ENCODE results near the gene CRLF3. TPM values are rescaled to one million over a fixed set of nuclear protein-coding genes. Genes with fewer than 3 reads are reported as not detected.

The CRLF3 gene, protein sequence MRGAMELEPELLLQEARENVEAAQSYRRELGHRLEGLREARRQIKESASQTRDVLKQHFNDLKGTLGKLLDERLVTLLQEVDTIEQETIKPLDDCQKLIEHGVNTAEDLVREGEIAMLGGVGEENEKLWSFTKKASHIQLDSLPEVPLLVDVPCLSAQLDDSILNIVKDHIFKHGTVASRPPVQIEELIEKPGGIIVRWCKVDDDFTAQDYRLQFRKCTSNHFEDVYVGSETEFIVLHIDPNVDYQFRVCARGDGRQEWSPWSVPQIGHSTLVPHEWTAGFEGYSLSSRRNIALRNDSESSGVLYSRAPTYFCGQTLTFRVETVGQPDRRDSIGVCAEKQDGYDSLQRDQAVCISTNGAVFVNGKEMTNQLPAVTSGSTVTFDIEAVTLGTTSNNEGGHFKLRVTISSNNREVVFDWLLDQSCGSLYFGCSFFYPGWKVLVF
- total RNA-seq (2021; ENCODE audit: unreplicated experiment) (28.6 TPM), Bru-seq, nascent RNA (percentile 78 among the genes with signal in this experiment), BruChase-seq, experiment 1, labeled RNA remaining after a 2-hour chase (percentile 82 among the genes with signal in this experiment), BruChase-seq, experiment 2, labeled RNA remaining after a 6-hour chase (percentile 87 among the genes with signal in this experiment)
- 21.0 TPM for polyA plus RNA-seq (2012; ENCODE audit: insufficient read length)
- long read RNA-seq, transcript CRLF3-201 (8 exons, 2,957 nt): major isoform, 84 of 127 reads
- long read RNA-seq, partial matches to known transcripts: 8 of 127 reads
- long read RNA-seq, other reads (novel, unspliced or antisense): 35 of 127 reads

DNA sequence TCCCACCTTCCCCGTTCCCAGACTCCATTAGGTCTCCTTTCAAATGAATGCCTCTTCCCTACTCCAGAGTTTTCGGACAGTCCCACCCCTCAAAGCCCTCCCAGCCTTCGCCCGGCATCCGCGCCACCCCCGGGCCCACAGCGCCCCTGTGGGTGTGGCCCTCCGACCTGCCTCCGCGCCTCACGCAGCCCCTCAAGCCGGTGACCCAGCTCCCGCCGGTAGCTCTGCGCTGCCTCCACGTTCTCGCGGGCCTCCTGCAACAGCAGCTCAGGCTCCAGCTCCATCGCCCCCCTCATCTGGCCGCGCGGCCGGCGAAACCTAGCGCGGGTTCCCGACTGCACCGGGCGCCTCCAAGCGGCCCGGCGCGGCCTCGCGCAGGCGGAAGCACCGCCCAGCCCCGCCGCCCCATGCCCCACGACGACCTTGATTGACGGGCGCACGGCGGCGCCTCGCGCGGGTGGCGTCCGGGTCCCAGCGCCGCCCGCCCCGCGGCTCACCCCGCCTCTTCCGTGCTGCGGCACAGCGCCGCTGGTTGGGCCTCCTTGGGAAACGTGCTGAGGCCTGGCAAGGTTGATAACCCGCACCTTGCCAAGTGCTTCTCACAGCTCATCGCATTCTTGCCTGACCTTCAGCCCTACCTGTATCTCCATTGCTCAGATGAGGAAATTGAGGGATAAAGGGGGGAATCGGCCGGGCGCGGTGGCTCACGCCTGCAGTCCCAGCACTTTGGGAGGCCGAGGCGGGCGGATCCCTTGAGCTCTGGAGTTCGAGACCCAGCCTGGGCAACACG is at the start of gene CRLF3:
Gene CRLF3 (minus strand): TSS at position 337 of the 790 bp plus-strand sequence. CDS start 41 bp downstream, at position 296.
- Histone ChIP-seq H3K4me3 (ENCODE audit: low read depth in 2 of 2, low read length in 2 of 2) (peak within 1 kb of the TSS; percentile 72 to 85), H3K4me1 (ENCODE audit: control insufficient read depth, insufficient read depth, low read length) (peaks cover 21% of the 10 kb centered on the region), H3K9me3 (ENCODE audit: control insufficient read depth, insufficient read depth, low read depth, low read length) (no peaks in the 10 kb centered on the region), H3K36me3 (ENCODE audit: control insufficient read depth, insufficient read depth, low read length) (no peaks in the 10 kb centered on the region), H3K27ac (ENCODE audit: low read length) (peak within 1 kb of the TSS; percentile 84), H3K27me3 (ENCODE audit: control insufficient read depth, insufficient read depth, low read length) (no peaks in the 10 kb centered on the region)
- CTCF ChIA-PET: interaction anchor here (0.5 to 0.7 kb wide), 10 partner anchors 10 to 1976 kb away, joined by 3 to 4 read pairs (median 3); no protein-coding TSS in a partner anchor
- in situ Hi-C loops (cut with HindIII; ENCODE audit: low pct_unique_long_range_greater_than_20kb, low sequenced_read_pairs): no loop called here
- DNase-seq (ENCODE audit: low read depth, low spot score) (peak; percentile 52), ATAC-seq (peak; percentile 98)
- POLR2A ChIA-PET: interaction anchor here (0.6 to 0.8 kb wide), 3 partner anchors 27 to 277 kb away, joined by 3 to 7 read pairs (median 4); no protein-coding TSS in a partner anchor
- intact Hi-C loops (cut with micrococcal nuclease; ENCODE audit: unreplicated experiment): no loop called here
- TF ChIP-seq POLR2AphosphoS5 (IDR thresholded peaks at IDR 0.05; ENCODE audit: low read depth, low read length): peak; percentile 74
- TF ChIP-seq, protein P1, sequence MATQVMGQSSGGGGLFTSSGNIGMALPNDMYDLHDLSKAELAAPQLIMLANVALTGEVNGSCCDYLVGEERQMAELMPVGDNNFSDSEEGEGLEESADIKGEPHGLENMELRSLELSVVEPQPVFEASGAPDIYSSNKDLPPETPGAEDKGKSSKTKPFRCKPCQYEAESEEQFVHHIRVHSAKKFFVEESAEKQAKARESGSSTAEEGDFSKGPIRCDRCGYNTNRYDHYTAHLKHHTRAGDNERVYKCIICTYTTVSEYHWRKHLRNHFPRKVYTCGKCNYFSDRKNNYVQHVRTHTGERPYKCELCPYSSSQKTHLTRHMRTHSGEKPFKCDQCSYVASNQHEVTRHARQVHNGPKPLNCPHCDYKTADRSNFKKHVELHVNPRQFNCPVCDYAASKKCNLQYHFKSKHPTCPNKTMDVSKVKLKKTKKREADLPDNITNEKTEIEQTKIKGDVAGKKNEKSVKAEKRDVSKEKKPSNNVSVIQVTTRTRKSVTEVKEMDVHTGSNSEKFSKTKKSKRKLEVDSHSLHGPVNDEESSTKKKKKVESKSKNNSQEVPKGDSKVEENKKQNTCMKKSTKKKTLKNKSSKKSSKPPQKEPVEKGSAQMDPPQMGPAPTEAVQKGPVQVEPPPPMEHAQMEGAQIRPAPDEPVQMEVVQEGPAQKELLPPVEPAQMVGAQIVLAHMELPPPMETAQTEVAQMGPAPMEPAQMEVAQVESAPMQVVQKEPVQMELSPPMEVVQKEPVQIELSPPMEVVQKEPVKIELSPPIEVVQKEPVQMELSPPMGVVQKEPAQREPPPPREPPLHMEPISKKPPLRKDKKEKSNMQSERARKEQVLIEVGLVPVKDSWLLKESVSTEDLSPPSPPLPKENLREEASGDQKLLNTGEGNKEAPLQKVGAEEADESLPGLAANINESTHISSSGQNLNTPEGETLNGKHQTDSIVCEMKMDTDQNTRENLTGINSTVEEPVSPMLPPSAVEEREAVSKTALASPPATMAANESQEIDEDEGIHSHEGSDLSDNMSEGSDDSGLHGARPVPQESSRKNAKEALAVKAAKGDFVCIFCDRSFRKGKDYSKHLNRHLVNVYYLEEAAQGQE (IDR thresholded peaks at IDR 0.05; ENCODE audit: insufficient read depth in 1 of 2, low read depth in 2 of 2, low read length in 1 of 2): peak in 1 of 2 experiments; percentile 31; a peak in 1 of 4 replicates
- TF ChIP-seq TCF7L2 (IDR thresholded peaks at IDR 0.05; ENCODE audit: low read depth, low read length): no peak
- TF ChIP-seq SIN3A (IDR thresholded peaks at IDR 0.05; ENCODE audit: borderline replicate concordance, insufficient read depth, low read depth, low read length): peak; percentile 74; the same call in 1 of the 2 replicates
- TF ChIP-seq, protein P2, sequence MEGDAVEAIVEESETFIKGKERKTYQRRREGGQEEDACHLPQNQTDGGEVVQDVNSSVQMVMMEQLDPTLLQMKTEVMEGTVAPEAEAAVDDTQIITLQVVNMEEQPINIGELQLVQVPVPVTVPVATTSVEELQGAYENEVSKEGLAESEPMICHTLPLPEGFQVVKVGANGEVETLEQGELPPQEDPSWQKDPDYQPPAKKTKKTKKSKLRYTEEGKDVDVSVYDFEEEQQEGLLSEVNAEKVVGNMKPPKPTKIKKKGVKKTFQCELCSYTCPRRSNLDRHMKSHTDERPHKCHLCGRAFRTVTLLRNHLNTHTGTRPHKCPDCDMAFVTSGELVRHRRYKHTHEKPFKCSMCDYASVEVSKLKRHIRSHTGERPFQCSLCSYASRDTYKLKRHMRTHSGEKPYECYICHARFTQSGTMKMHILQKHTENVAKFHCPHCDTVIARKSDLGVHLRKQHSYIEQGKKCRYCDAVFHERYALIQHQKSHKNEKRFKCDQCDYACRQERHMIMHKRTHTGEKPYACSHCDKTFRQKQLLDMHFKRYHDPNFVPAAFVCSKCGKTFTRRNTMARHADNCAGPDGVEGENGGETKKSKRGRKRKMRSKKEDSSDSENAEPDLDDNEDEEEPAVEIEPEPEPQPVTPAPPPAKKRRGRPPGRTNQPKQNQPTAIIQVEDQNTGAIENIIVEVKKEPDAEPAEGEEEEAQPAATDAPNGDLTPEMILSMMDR (IDR thresholded peaks at IDR 0.05): peak; percentile 90
- no TSS peak for BruUV-seq (replicated peaks)

DNA sequence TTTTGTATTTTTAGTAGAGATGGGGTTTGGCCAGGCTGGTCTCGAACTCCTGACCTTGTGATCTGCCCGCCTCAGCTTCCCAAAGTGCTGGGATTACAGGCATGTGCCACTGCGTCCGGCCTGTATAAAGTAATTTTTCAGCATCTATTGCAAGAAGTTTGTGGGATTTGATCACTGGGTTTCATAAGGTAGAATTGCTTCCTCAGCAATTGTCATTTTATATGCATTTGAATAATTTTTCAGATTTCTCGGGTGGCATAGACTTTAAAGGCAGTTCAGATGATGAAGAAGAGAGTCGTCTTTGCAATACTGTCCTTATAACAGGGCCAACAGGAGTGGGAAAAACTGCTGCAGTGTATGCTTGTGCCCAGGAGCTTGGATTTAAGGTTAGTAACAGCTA is 44.5 kb upstream of the CRLF3 start:
- DNase-seq (ENCODE audit: low read depth, low spot score) (no peak), ATAC-seq (no peak)
- in situ Hi-C loops (cut with HindIII; ENCODE audit: low pct_unique_long_range_greater_than_20kb, low sequenced_read_pairs) (no loop called here), intact Hi-C loops (cut with micrococcal nuclease; ENCODE audit: unreplicated experiment) (no loop called here)
- POLR2A ChIA-PET: no interaction called here
- no TSS peak for BruUV-seq (replicated peaks)
- TF ChIP-seq TCF7L2 (IDR thresholded peaks at IDR 0.05; ENCODE audit: low read depth, low read length): no peak
- TF ChIP-seq, protein P2 (IDR thresholded peaks at IDR 0.05): no peak
- no peak for TF ChIP-seq SIN3A (IDR thresholded peaks at IDR 0.05; ENCODE audit: borderline replicate concordance, insufficient read depth, low read depth, low read length)
- Histone ChIP-seq H3K4me3 (ENCODE audit: low read depth in 2 of 2, low read length in 2 of 2) (no peak overlapping the region), H3K36me3 (ENCODE audit: control insufficient read depth, insufficient read depth, low read length) (no peaks in the 10 kb centered on the region; the same call in 1 of the 2 replicates), H3K27ac (ENCODE audit: low read length) (no peak overlapping the region), H3K27me3 (ENCODE audit: control insufficient read depth, insufficient read depth, low read length) (no peaks in the 10 kb centered on the region), H3K9me3 (ENCODE audit: control insufficient read depth, insufficient read depth, low read depth, low read length) (no peaks in the 10 kb centered on the region), H3K4me1 (ENCODE audit: control insufficient read depth, insufficient read depth, low read length) (no peaks in the 10 kb centered on the region)
- CTCF ChIA-PET: no interaction called here

All from Panc1 (cell line).